Measurements from ENCODE around the gene SPRYD3. TPM values are rescaled to one million over a fixed set of nuclear protein-coding genes. Genes with fewer than 3 reads are reported as not detected.

The SPRYD3 gene
- total and polyA plus RNA-seq, 2 experiments from 2014 or later = 4.3 to 5.4 TPM

- Histone ChIP-seq H3K4me1 (ENCODE audit: insufficient read depth) (peaks cover 52% of the 10 kb centered on the region), H3K4me3 (no peak overlapping the region), H3K79me2 (replicated peaks; ENCODE audit: insufficient read depth) (peaks cover 16% of the 10 kb centered on the region; the same call in 1 of the 2 replicates), H4K20me1 (replicated peaks; ENCODE audit: insufficient read depth) (peaks cover 16% of the 10 kb centered on the region), H3K27me3 (ENCODE audit: insufficient read depth) (peaks cover 3% of the 10 kb centered on the region; the same call in 1 of the 2 replicates), H2AFZ (no peak overlapping the region), H3K9me2 (ENCODE audit: insufficient read depth) (no peaks in the 10 kb centered on the region), H3K36me3 (ENCODE audit: insufficient read depth) (no peaks in the 10 kb centered on the region), H3K4me2 (peak overlapping the region; percentile 89), H3K27ac (ENCODE audit: low read depth) (no peak overlapping the region), H3F3A (replicated peaks; ENCODE audit: low read depth) (peaks cover 32% of the 10 kb centered on the region; the same call in 1 of the 2 replicates)
- Mint-ChIP-seq H3K27ac (no peak overlapping the region), H3K27me3 (ENCODE audit: insufficient read depth, low read depth, poor library complexity) (peaks cover 26% of the 10 kb centered on the region), H3K9me3 (no peaks in the 10 kb centered on the region; the same call in 2 of the 3 replicates), H3K36me3 (ENCODE audit: low read depth) (peaks cover 18% of the 10 kb centered on the region), H3K4me1 (peaks cover 47% of the 10 kb centered on the region), H3K4me3 (peak overlapping the region; percentile 45; the same call in 2 of the 3 replicates)
- TF ChIP-seq POLR2AphosphoS5 (IDR thresholded peaks at IDR 0.05; ENCODE audit: low read depth) = no peak
- no peak for TF ChIP-seq ZNF114 (CRISPR knock-in tag; IDR thresholded peaks at IDR 0.05)
- TF ChIP-seq CREB1 (CRISPR knock-in tag; IDR thresholded peaks at IDR 0.05; ENCODE audit: low read depth) = no peak
- no peak for TF ChIP-seq REST (IDR thresholded peaks at IDR 0.05; ENCODE audit: unreplicated experiment)
- no peak for TF ChIP-seq JUNB (IDR thresholded peaks at IDR 0.05; ENCODE audit: unreplicated experiment)
- TF ChIP-seq CTCF (conservative IDR thresholded peaks at IDR 0.05; ENCODE audit: low read depth in 2 of 2) = no peak
- TF ChIP-seq NANOG (IDR thresholded peaks at IDR 0.05; ENCODE audit: borderline replicate concordance) = no peak
- no peak for TF ChIP-seq ETS1 (IDR thresholded peaks at IDR 0.05)
- DNase-seq (ENCODE audit: low spot score) (no peak), ATAC-seq (no peak)
Observed at GRCh38 chr12:53051881-53052412, 27.2 kb downstream of the SPRYD3 start.

Measured in GM23338 (cell line).